IMR-90 (cell line): ENCODE data around the gene SEMG2.

Source experiments
- BHLHE40 ChIP-seq: fragments of 150-350 bp; IDR thresholded peaks from 2 replicates; pipeline ENCODE4 v1.6.1; 2016; ENCODE audit warnings: mild to moderate bottlenecking, low read depth, low read length
- CEBPB ChIP-seq: IDR thresholded peaks from 2 replicates; pipeline ENCODE4 v1.6.1; 2012; ENCODE audit warnings: low read depth, low read length, improper control_type of control experiment
- FOS ChIP-seq: fragments of 150-350 bp; IDR thresholded peaks from 2 replicates; pipeline ENCODE4 v1.6.1; 2016; ENCODE audit warnings: low read depth, low read length
- MAFK ChIP-seq: IDR thresholded peaks from 2 replicates; pipeline ENCODE4 v1.6.1; 2012; ENCODE audit warnings: low read depth, low read length, improper control_type of control experiment
- MXI1 ChIP-seq: IDR thresholded peaks from 2 replicates; pipeline ENCODE4 v1.6.1; 2012; ENCODE audit warnings: low read depth, mild to moderate bottlenecking, low read length, moderate library complexity, borderline replicate concordance
- POLR2A ChIP-seq: IDR thresholded peaks from 2 replicates; pipeline ENCODE4 v1.6.1; 2012; ENCODE audit warnings: mild to moderate bottlenecking, low read depth, low read length
- RAD21 ChIP-seq: IDR thresholded peaks from 2 replicates; pipeline ENCODE4 v1.6.1; 2012; ENCODE audit warnings: low read length, improper control_type of control experiment
- RCOR1 ChIP-seq: IDR thresholded peaks from 2 replicates; pipeline ENCODE4 v1.6.1; 2012; ENCODE audit warnings: mild to moderate bottlenecking, low read length, improper control_type of control experiment; ENCODE audit not compliant: insufficient replicate concordance
- RFX5 ChIP-seq: IDR thresholded peaks from 2 replicates; pipeline ENCODE4 v1.8.0; 2012; ENCODE audit warnings: low read depth, mild to moderate bottlenecking, low read length, moderate library complexity
- SMC3 ChIP-seq: fragments of 150-350 bp; IDR thresholded peaks from 2 replicates; pipeline ENCODE4 v1.6.1; 2016; ENCODE audit warnings: low read depth, mild to moderate bottlenecking, antibody characterized with exemption, low read length, moderate library complexity
- TF ChIP-seq, protein P1 (sequence below): conservative IDR thresholded peaks from 2 replicates; pipeline ENCODE4 v1.5.1; 2012; ENCODE audit warnings: mild to moderate bottlenecking, low read depth, low read length, improper control_type of control experiment
- TF ChIP-seq, protein P2 (sequence below): fragments of 150-350 bp; IDR thresholded peaks from 2 replicates; pipeline ENCODE4 v1.6.1; 2017; ENCODE audit warnings: mild to moderate bottlenecking, antibody characterized with exemption, low read length, low read depth

DNA sequence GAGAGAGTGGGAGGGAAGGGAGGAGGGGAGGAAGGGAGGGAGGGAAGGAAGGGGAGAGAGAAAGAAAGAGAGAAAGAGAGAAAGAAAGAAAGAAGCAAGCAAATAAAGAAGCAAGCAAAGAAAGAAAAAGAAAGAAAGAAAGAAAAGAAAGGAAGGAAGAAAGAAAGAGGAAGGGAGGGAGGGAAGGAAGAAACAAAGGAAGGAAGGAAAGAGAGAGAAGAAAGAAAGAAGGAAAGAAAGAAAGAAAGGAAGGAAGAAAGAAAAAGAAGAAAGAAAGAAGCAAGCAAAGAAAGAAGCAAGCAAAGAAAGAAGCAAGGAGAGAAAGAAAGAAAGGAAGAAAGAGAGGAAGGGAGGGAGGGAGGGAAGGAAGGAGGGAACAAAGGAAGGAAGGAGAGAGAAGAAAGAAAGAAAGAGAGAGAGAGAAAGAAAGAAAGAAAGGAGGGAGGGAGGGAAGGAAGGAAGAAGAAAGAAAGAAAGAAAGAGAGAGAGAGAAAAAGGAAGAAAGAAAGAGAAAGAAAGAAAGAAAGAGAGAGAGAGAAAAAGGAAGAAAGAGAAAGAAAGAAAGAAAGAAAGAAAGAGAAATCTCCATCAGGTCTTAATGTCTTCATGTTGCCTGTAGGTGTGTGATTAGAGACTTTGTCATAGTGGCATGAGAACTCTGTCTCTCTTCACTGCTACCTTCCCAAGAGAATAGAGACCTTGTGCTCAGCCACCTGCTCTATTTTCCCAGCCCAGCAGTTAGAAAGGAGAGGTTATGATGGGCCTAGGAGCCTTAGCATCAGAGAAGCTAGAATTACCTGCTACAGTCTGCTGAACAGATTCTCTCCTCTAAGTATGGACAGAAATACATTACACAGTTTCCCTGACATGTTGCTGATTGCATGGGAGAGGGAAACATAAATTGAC lies 9.4 kb upstream of the SEMG2 start:
- TF ChIP-seq, protein P1, sequence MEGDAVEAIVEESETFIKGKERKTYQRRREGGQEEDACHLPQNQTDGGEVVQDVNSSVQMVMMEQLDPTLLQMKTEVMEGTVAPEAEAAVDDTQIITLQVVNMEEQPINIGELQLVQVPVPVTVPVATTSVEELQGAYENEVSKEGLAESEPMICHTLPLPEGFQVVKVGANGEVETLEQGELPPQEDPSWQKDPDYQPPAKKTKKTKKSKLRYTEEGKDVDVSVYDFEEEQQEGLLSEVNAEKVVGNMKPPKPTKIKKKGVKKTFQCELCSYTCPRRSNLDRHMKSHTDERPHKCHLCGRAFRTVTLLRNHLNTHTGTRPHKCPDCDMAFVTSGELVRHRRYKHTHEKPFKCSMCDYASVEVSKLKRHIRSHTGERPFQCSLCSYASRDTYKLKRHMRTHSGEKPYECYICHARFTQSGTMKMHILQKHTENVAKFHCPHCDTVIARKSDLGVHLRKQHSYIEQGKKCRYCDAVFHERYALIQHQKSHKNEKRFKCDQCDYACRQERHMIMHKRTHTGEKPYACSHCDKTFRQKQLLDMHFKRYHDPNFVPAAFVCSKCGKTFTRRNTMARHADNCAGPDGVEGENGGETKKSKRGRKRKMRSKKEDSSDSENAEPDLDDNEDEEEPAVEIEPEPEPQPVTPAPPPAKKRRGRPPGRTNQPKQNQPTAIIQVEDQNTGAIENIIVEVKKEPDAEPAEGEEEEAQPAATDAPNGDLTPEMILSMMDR = no peak
- TF ChIP-seq, protein P2, sequence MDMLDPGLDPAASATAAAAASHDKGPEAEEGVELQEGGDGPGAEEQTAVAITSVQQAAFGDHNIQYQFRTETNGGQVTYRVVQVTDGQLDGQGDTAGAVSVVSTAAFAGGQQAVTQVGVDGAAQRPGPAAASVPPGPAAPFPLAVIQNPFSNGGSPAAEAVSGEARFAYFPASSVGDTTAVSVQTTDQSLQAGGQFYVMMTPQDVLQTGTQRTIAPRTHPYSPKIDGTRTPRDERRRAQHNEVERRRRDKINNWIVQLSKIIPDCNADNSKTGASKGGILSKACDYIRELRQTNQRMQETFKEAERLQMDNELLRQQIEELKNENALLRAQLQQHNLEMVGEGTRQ = no peak
- no peak for TF ChIP-seq RFX5
- TF ChIP-seq POLR2A = no peak
- TF ChIP-seq FOS = no peak
- TF ChIP-seq RCOR1 = no peak
- TF ChIP-seq CEBPB = no peak
- no peak for TF ChIP-seq SMC3
- no peak for TF ChIP-seq BHLHE40
- no peak for TF ChIP-seq MAFK
- no peak for TF ChIP-seq RAD21
- no peak for TF ChIP-seq MXI1
